ENCODE measurements around the gene ASIC3. TPM values are rescaled to one million over a fixed set of nuclear protein-coding genes. Genes with fewer than 3 reads are reported as not detected.
A peak's percentile ranks its signal among the peaks of the same experiment; 100 is the strongest.

ASIC3 gene
- total RNA-seq, 1 donor from 2014 or later = 5.8 TPM

- Mint-ChIP-seq H3K36me3 (ENCODE audit: unreplicated experiment) (peaks cover 13% of the 10 kb centered on the region), H3K9me3 (ENCODE audit: unreplicated experiment) (no peaks in the 10 kb centered on the region), H3K27me3 (ENCODE audit: unreplicated experiment) (no peaks in the 10 kb centered on the region), H3K4me1 (ENCODE audit: unreplicated experiment) (peaks cover 39% of the 10 kb centered on the region), H3K4me3 (ENCODE audit: unreplicated experiment) (peak overlapping the region; percentile 58), H3K27ac (ENCODE audit: unreplicated experiment) (peak overlapping the region; percentile 81)
- no peak for TF ChIP-seq CTCF (IDR thresholded peaks at IDR 0.05)
- DNase-seq (ENCODE audit: extremely low spot score, unreplicated experiment) = no peak
These were observed 29.4 kb downstream of the ASIC3 start for GRCh38 chr7:151077705-151078232.

- Mint-ChIP-seq H3K4me3 (ENCODE audit: unreplicated experiment) (peak overlapping the region; percentile 82), H3K9me3 (ENCODE audit: unreplicated experiment) (no peaks in the 10 kb centered on the region), H3K4me1 (ENCODE audit: unreplicated experiment) (peaks cover 42% of the 10 kb centered on the region), H3K27ac (ENCODE audit: unreplicated experiment) (peak overlapping the region; percentile 81), H3K27me3 (ENCODE audit: unreplicated experiment) (no peaks in the 10 kb centered on the region), H3K36me3 (ENCODE audit: unreplicated experiment) (peaks cover 13% of the 10 kb centered on the region)
- TF ChIP-seq CTCF (IDR thresholded peaks at IDR 0.05) = no peak
- DNase-seq (ENCODE audit: extremely low spot score, unreplicated experiment) = no peak
These were observed 30.1 kb downstream of the ASIC3 start for GRCh38 chr7:151078233-151079040.

DNA sequence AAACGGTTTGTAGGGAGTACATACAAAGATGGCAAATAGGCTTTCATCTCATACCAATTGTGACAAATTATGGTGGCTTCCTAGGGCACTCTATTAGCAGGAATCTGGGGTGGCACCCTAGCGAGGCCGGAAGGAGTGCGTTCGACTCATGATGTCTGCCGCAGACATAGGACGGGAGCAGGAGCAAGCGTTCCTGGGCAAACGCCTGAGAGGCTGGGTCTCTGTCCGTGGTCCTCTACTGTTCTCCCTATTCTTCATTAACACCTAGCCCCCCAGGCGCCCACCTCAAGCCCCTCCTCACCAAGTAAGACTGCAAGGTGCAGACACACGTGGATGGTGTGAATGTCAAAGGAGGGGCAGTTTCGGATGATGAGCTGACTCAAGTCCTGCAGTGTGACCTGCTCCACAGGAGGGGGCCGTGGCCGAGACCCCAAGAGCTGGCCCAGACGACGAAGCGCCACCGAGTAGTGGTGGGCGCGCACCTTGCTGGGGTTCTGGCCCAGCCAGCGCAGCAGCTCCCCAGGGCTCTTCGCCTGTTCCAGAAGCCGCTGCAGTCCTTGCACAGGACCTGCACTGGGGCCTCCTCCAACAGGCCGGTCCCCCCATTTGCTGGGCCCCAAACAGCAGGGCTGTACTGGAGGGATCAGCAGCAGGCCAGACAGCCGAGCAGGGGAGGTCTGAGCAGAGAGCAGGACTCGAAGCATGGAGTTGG, 31.0 kb downstream of the ASIC3 start:
- Mint-ChIP-seq H3K4me1 (ENCODE audit: unreplicated experiment) (peaks cover 45% of the 10 kb centered on the region), H3K27ac (ENCODE audit: unreplicated experiment) (peak overlapping the region; percentile 75), H3K27me3 (ENCODE audit: unreplicated experiment) (no peaks in the 10 kb centered on the region), H3K36me3 (ENCODE audit: unreplicated experiment) (peaks cover 12% of the 10 kb centered on the region), H3K4me3 (ENCODE audit: unreplicated experiment) (peak overlapping the region; percentile 82), H3K9me3 (ENCODE audit: unreplicated experiment) (no peaks in the 10 kb centered on the region)
- TF ChIP-seq CTCF (IDR thresholded peaks at IDR 0.05) = no peak
- DNase-seq (ENCODE audit: extremely low spot score, unreplicated experiment) = no peak

- Mint-ChIP-seq H3K9me3 (ENCODE audit: unreplicated experiment) (no peaks in the 10 kb centered on the region), H3K4me1 (ENCODE audit: unreplicated experiment) (peaks cover 48% of the 10 kb centered on the region), H3K4me3 (ENCODE audit: unreplicated experiment) (peak overlapping the region; percentile 82), H3K27ac (ENCODE audit: unreplicated experiment) (peak overlapping the region; percentile 75), H3K36me3 (ENCODE audit: unreplicated experiment) (peaks cover 8% of the 10 kb centered on the region), H3K27me3 (ENCODE audit: unreplicated experiment) (no peaks in the 10 kb centered on the region)
- no peak for TF ChIP-seq CTCF (IDR thresholded peaks at IDR 0.05)
- no peak for DNase-seq (ENCODE audit: extremely low spot score, unreplicated experiment)
These were observed 31.8 kb downstream of the ASIC3 start for GRCh38 chr7:151080067-151080521.
